H1 (cell line): ENCODE measurements around the gene DVL3. TPM values are rescaled to one million over a fixed set of nuclear protein-coding genes. Genes with fewer than 3 reads are reported as not detected.

ENCODE experiments used
- CTCF ChIA-PET: fragments of 300-600 bp; sonication (Branson Sonifier 250); formaldehyde crosslinking; loops from one replicate; lab custom pipeline; 2021; ENCODE audit not compliant: partially characterized antibody; lab: Charles Lee
- POLR2A ChIA-PET: fragments of 300-600 bp; sonication (Branson Sonifier 250); formaldehyde crosslinking; loops from one replicate; lab custom pipeline; 2021; ENCODE audit warnings: inconsistent platforms; ENCODE audit not compliant: partially characterized antibody; lab: Charles Lee
- DNase-seq, 2 experiments: peaks; one replicate each; pipeline versions ENCODE4 v3.0.0 to v3.0.0-alpha.2; 2010 to 2022; ENCODE audit warnings: low spot score in 2 of 2, low read depth in 1 of 2, mixed read lengths in 1 of 2
- FAIRE-seq: peaks from 2 replicates; lab custom pipeline; 2011; peaks lifted over from hg19 to GRCh38; lab: Jason Lieb, UNC
- H2AFZ ChIP-seq: 2 replicates; pipeline ENCODE4 v1.8.1; 2012; ENCODE audit warnings: low read length, inconsistent platforms
- H2AK5ac ChIP-seq: 2 replicates; pipeline ENCODE4 v1.6.1; 2013; ENCODE audit warnings: low read depth, low read length
- H2BK120ac ChIP-seq: replicated peaks from 2 replicates; pipeline ENCODE3; 2013; ENCODE audit warnings: low read depth, low read length, inconsistent platforms
- H2BK12ac ChIP-seq: 2 replicates; pipeline ENCODE4 v1.6.1; 2013; ENCODE audit warnings: low read depth, low read length
- H2BK15ac ChIP-seq: 2 replicates; pipeline ENCODE4 v1.6.1; 2013; ENCODE audit warnings: low read length
- H2BK20ac ChIP-seq: 2 replicates; pipeline ENCODE4 v1.6.1; 2013; ENCODE audit warnings: low read length
- H2BK5ac ChIP-seq: 2 replicates; pipeline ENCODE4 v1.6.1; 2013; ENCODE audit warnings: low read depth, low read length
- H3K14ac ChIP-seq: 2 replicates; pipeline ENCODE4 v1.6.1; 2013; ENCODE audit warnings: inconsistent platforms; ENCODE audit not compliant: insufficient read length
- H3K18ac ChIP-seq: 2 replicates; pipeline ENCODE4 v1.6.1; 2013; ENCODE audit warnings: low read length; ENCODE audit errors: extremely low read depth
- H3K23ac ChIP-seq: 2 replicates; pipeline ENCODE4 v1.6.1; 2013; ENCODE audit warnings: inconsistent platforms; ENCODE audit not compliant: insufficient read length
- H3K23me2 ChIP-seq: 2 replicates; pipeline ENCODE4 v1.6.1; 2013; ENCODE audit warnings: low read depth, low read length
- H3K27ac ChIP-seq: 2 replicates; pipeline ENCODE4 v1.6.1; 2011; ENCODE audit warnings: low read depth, low read length, inconsistent platforms
- H3K27me3 ChIP-seq, 4 experiments: replicated peaks in 1 of 4; 1 replicate in 1 of 4; 2 replicates in 3 of 4; pipeline versions ENCODE4 v1.6.1 to v1.8.1; 2011 to 2013; ENCODE audit warnings: low read length in 3 of 4, mild to moderate bottlenecking in 3 of 4, inconsistent platforms in 2 of 4, mixed read lengths in 2 of 4, moderate library complexity in 1 of 4; ENCODE audit not compliant: control insufficient read depth in 3 of 4, insufficient read depth in 3 of 4; ENCODE audit errors: extremely low read depth in 1 of 4
- H3K36me3 ChIP-seq, 4 experiments: 2 replicates each; pipeline versions ENCODE4 v1.6.1 to v1.8.1; 2011 to 2013; ENCODE audit warnings: mild to moderate bottlenecking in 4 of 4, low read length in 3 of 4, moderate library complexity in 2 of 4, control low read depth in 1 of 4, inconsistent platforms in 1 of 4; ENCODE audit not compliant: insufficient read depth in 4 of 4, control insufficient read depth in 2 of 4
- H3K4ac ChIP-seq: replicated peaks from 2 replicates; pipeline ENCODE3; 2013; ENCODE audit warnings: low read length, low read depth, mixed read lengths, inconsistent platforms; ENCODE audit not compliant: insufficient read length
- H3K4me1 ChIP-seq, 4 experiments: replicated peaks in 1 of 4; 1 replicate in 1 of 4; 2 replicates in 3 of 4; pipeline versions ENCODE4 v1.6.1 to v1.8.1; 2011 to 2013; ENCODE audit warnings: low read length in 3 of 4, inconsistent platforms in 2 of 4, mixed read lengths in 1 of 4; ENCODE audit not compliant: insufficient read depth in 4 of 4, control insufficient read depth in 3 of 4
- H3K4me2 ChIP-seq, 2 experiments: 2 replicates each; pipeline versions ENCODE4 v1.6.1 to v1.8.1; 2011 to 2013; ENCODE audit warnings: low read depth in 2 of 2, low read length in 2 of 2, control low read depth in 1 of 2, inconsistent platforms in 1 of 2, mild to moderate bottlenecking in 1 of 2; ENCODE audit not compliant: insufficient read depth in 1 of 2
- H3K4me3 ChIP-seq, 4 experiments: fragments of 200-600, 300-600 bp in 1 of 4; sonication (generic), shearing (Covaris generic), sonication (Bioruptor Twin) in 1 of 4; 2 replicates each; pipeline versions ENCODE4 v1.5.1 to v1.8.1; 2011 to 2016; ENCODE audit warnings: low read length in 4 of 4, low read depth in 3 of 4, control low read depth in 2 of 4, inconsistent platforms in 2 of 4, mild to moderate bottlenecking in 2 of 4, mixed read lengths in 1 of 4, moderate library complexity in 1 of 4; ENCODE audit not compliant: insufficient read depth in 2 of 4; ENCODE audit errors: extremely low read depth in 1 of 4
- H3K56ac ChIP-seq: replicated peaks from 2 replicates; pipeline ENCODE3; 2013; ENCODE audit warnings: low read depth, mild to moderate bottlenecking, mixed read lengths, low read length, inconsistent platforms; ENCODE audit not compliant: insufficient read length
- H3K79me1 ChIP-seq: 2 replicates; pipeline ENCODE4 v1.6.1; 2013; ENCODE audit warnings: low read depth, low read length, control low read depth
- H3K79me2 ChIP-seq, 2 experiments: 2 replicates each; pipeline versions ENCODE4 v1.6.1 to v1.8.1; 2012 to 2013; ENCODE audit warnings: low read length in 2 of 2, mild to moderate bottlenecking in 2 of 2, inconsistent platforms in 1 of 2; ENCODE audit not compliant: insufficient read depth in 2 of 2, control insufficient read depth in 1 of 2
- H3K9ac ChIP-seq, 4 experiments: replicated peaks in 1 of 4; 1 replicate in 1 of 4; 2 replicates in 3 of 4; pipeline versions ENCODE4 v1.6.1 to v1.8.1; 2011 to 2013; ENCODE audit warnings: low read depth in 3 of 4, low read length in 3 of 4, control low read depth in 2 of 4, mild to moderate bottlenecking in 2 of 4, moderate library complexity in 2 of 4, inconsistent platforms in 1 of 4; ENCODE audit errors: extremely low read depth in 1 of 4
- H3K9me3 ChIP-seq, 2 experiments: 2 replicates each; pipeline versions ENCODE4 v1.6.1 to v1.8.1; 2012 to 2013; ENCODE audit warnings: mild to moderate bottlenecking in 2 of 2, moderate library complexity in 2 of 2, control low read depth in 1 of 2, inconsistent platforms in 1 of 2, low read depth in 1 of 2, low read length in 1 of 2, mixed read lengths in 1 of 2; ENCODE audit not compliant: insufficient read depth in 2 of 2
- H4K20me1 ChIP-seq, 2 experiments: replicated peaks in 1 of 2; 2 replicates each; pipeline versions ENCODE3 to v1.8.1; 2011 to 2013; ENCODE audit warnings: inconsistent platforms in 2 of 2, low read length in 2 of 2, mild to moderate bottlenecking in 1 of 2; ENCODE audit not compliant: insufficient read depth in 2 of 2, control insufficient read depth in 1 of 2
- H4K5ac ChIP-seq: 2 replicates; pipeline ENCODE4 v1.6.1; 2013; ENCODE audit warnings: low read length, low read depth, mixed read lengths, inconsistent platforms; ENCODE audit not compliant: insufficient read length
- H4K8ac ChIP-seq: 2 replicates; pipeline ENCODE4 v1.8.0; 2013; ENCODE audit warnings: mild to moderate bottlenecking, moderate library complexity, low read length, inconsistent platforms; ENCODE audit not compliant: insufficient read depth; ENCODE audit errors: extremely low read depth
- H4K91ac ChIP-seq: replicated peaks from 2 replicates; pipeline ENCODE3; 2013; ENCODE audit warnings: low read length, mixed read lengths, inconsistent platforms; ENCODE audit not compliant: insufficient read length
- WGBS, 2 experiments: shearing (Covaris generic) in 1 of 2; methylation state at CpG; one replicate each; pipeline versions ENCODE4 v1.1.6 to v1.1.7; 2013 to 2015; ENCODE audit warnings: low lambda C conversion rate in 2 of 2, mixed read lengths in 2 of 2, inconsistent platforms in 1 of 2, low coverage in 1 of 2, missing lambda C conversion rate in 1 of 2; ENCODE audit not compliant: insufficient replicate concordance in 2 of 2, insufficient coverage in 1 of 2, insufficient read length in 1 of 2; ENCODE audit errors: extremely low coverage in 1 of 2, missing lambda C conversion rate in 1 of 2; 5-methylcytosine and 5-hydroxymethylcytosine counted together
- polyA plus RNA-seq, 7 experiments: library from polyadenylated mRNA; depleted of rRNA in 3 of 7; stranded (reverse) in 5 of 7; unstranded in 2 of 7; fragments of >200 nt in 5 of 7; fragments of 200-250 nt in 2 of 7; gene quantifications; 1 replicate in 5 of 7; 2 replicates in 1 of 7; 4 replicates in 1 of 7; pipeline versions ENCODE4 v1.2.1 to v1.2.3, GENCODE V29; 2011 to 2013; ENCODE audit warnings: missing spikeins in 2 of 7, mixed read lengths in 2 of 7
- total RNA-seq: library from RNA; stranded (reverse); fragmentation: NEBNext Ultra II Directional; extraction: Animal tissue kit (Norgen Biotek cat#: 25700); gene quantifications from 2 replicates; pipeline ENCODE4 v1.2.1, GENCODE V29; 2021

DVL3 gene
- total and polyA plus RNA-seq, 2 of the 8 experiments (the other 6 are each of a cell fraction or from before 2014, with no cell fraction given) = 38.5 to 66.6 TPM

DNA sequence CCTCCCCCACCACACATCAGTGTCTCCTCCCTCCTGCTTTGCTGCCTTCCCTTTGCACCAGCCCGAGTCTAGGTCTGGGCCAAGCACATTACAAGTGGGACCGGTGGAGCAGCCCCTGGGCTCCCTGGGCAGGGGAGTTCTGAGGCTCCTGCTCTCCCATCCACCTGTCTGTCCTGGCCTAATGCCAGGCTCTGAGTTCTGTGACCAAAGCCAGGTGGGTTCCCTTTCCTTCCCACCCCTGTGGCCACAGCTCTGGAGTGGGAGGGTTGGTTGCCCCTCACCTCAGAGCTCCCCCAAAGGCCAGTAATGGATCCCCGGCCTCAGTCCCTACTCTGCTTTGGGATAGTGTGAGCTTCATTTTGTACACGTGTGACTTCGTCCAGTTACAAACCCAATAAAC is 28.5 kb downstream of the DVL3 start:
- Histone ChIP-seq H3K4me3 (no peak overlapping the region), H3K4me1 (peaks cover 0 to 8% (median 5%) of the 10 kb centered on the region in 4 experiments; a peak in 6 of 7 replicates), H2BK12ac (no peak overlapping the region), H2AK5ac (no peak overlapping the region), H3K9me3 (no peaks in the 10 kb centered on the region), H2BK15ac (no peak overlapping the region), H3K18ac (no peak overlapping the region), H3K56ac (no peak overlapping the region), H3K4me2 (no peak overlapping the region), H3K79me1 (peaks cover 10% of the 10 kb centered on the region), H3K36me3 (peaks cover 46 to 69% (median 53%) of the 10 kb centered on the region in 4 experiments), H3K9ac (no peak overlapping the region; a peak in 1 of 7 replicates), H3K27ac (no peak overlapping the region), H2BK20ac (no peak overlapping the region), H3K23ac (no peak overlapping the region), H4K5ac (no peak overlapping the region), H3K27me3 (no peaks in the 10 kb centered on the region; a peak in 1 of 7 replicates), H2BK5ac (no peak overlapping the region), H2BK120ac (no peak overlapping the region), H3K4ac (no peak overlapping the region), H4K91ac (no peak overlapping the region), H3K14ac (no peak overlapping the region), H2AFZ (no peak overlapping the region), H3K79me2 (peaks cover 6 to 28% of the 10 kb centered on the region in 2 experiments; a peak in 3 of 4 replicates), H3K23me2 (peaks cover 15% of the 10 kb centered on the region), H4K20me1 (peaks cover 0 to 21% of the 10 kb centered on the region in 2 experiments), H4K8ac (no peak overlapping the region)
- FAIRE-seq (no peak), DNase-seq (no peak)
- WGBS, 2 experiments = 100% methylated on average over 5 of the region's 5 CpGs; no CpG with 5 or more reads in 1 of the 2 experiments
- POLR2A ChIA-PET = interaction anchor here (0.6 to 2.1 kb wide), 11 partner anchors 9 to 275 kb away, joined by 3 to 11 read pairs (median 6); partner anchors contain the start of genes AP2M1, DVL3 and EIF2B5
- CTCF ChIA-PET = interaction anchor here (0.9 to 1.9 kb wide), 9 partner anchors 11 to 106 kb away, joined by 3 to 13 read pairs (median 3); partner anchors contain the start of gene EEF1AKMT4
